Measurements from ENCODE around the gene LMNTD2.

LMNTD2 gene

DNA sequence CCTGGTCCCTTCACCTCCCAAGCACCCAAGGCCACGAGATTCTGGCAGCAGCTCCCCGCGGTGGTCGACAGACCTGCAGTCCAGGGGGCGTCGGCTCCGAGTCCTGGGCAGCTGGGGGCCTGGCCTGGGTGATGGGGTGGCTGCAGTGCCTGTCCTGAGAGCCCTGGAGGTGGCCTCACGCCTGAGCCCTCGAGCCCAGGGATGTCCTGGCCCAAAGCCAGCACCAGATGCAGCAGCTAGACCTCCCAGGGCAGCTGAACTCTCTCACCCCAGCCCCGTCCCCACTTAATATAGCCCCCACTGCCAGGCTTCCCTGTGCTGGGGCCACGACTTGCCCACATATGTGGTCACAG is 6.6 kb downstream of the LMNTD2 start:
- H3K4me3 ChIP-seq (ENCODE audit: low read length in 2 of 2) = no peak overlapping the region

GRCh38 chr11:553083-553987 is 7.2 kb downstream of the LMNTD2 start:
- H3K9me3 ChIP-seq (ENCODE audit: control insufficient read depth in 2 of 2, low read length in 2 of 2) = no peaks in the 10 kb centered on the region
- H3K36me3 ChIP-seq (ENCODE audit: control insufficient read depth in 2 of 2, insufficient read depth in 2 of 2, low read length in 2 of 2) = peaks cover 0 to 3% of the 10 kb centered on the region in 2 donors
- H3K4me3 ChIP-seq (ENCODE audit: low read length in 2 of 2) = no peak overlapping the region
- peaks cover 4 to 9% of the 10 kb centered on the region in 2 donors for H3K27me3 ChIP-seq (ENCODE audit: control insufficient read depth in 2 of 2, insufficient read depth in 2 of 2, low read length in 2 of 2)
- no peak overlapping the region for H3K27ac ChIP-seq (ENCODE audit: low read depth in 2 of 2, low read length in 2 of 2)
- H3K9ac ChIP-seq (ENCODE audit: low read depth in 1 of 2, low read length in 2 of 2) = no peak overlapping the region
- H3K4me1 ChIP-seq (ENCODE audit: control insufficient read depth in 2 of 2, insufficient read depth in 2 of 2, low read length in 2 of 2) = peaks cover 10 to 13% of the 10 kb centered on the region in 2 donors

More for the DNA sequence above, 6.6 kb downstream of the LMNTD2 start:
- peaks cover 11 to 13% of the 10 kb centered on the region in 2 donors for H3K4me1 ChIP-seq (ENCODE audit: control insufficient read depth in 2 of 2, insufficient read depth in 2 of 2, low read length in 2 of 2)
- no peak overlapping the region for H3K9ac ChIP-seq (ENCODE audit: low read depth in 1 of 2, low read length in 2 of 2)
- H3K27ac ChIP-seq (ENCODE audit: low read depth in 2 of 2, low read length in 2 of 2) = no peak overlapping the region
- peaks cover 4 to 9% of the 10 kb centered on the region in 2 donors for H3K27me3 ChIP-seq (ENCODE audit: control insufficient read depth in 2 of 2, insufficient read depth in 2 of 2, low read length in 2 of 2)
- peaks cover 0 to 3% of the 10 kb centered on the region in 2 donors for H3K36me3 ChIP-seq (ENCODE audit: control insufficient read depth in 2 of 2, insufficient read depth in 2 of 2, low read length in 2 of 2)
- H3K9me3 ChIP-seq (ENCODE audit: control insufficient read depth in 2 of 2, low read length in 2 of 2) = no peaks in the 10 kb centered on the region

DNA sequence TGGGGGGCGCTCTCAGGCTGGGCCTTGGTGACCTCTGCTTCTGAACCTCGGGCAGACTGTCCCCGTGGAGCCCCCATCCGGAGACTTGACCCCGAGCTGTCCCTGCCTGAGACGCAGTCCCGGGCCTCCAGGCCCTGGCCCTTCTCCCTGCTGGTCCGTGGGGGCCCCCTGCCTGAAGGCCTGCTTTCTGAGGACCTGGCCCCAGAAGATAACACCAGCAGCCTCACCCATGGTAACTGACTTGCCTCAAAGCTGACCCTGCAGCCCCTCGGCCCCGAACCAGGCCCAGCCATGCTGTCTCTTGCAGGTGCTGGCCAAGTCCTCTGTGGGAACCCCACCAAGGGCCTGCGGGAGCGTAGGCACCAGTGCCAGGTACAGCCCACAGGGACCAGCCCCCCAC is 8.9 kb downstream of the LMNTD2 start:
- no peak overlapping the region for H3K4me3 ChIP-seq (ENCODE audit: low read length in 2 of 2)
- H3K4me1 ChIP-seq (ENCODE audit: control insufficient read depth in 2 of 2, insufficient read depth in 2 of 2, low read length in 2 of 2) = peaks cover 10 to 13% of the 10 kb centered on the region in 2 donors
- H3K9ac ChIP-seq (ENCODE audit: low read depth in 1 of 2, low read length in 2 of 2) = no peak overlapping the region
- peaks cover 3% of the 10 kb centered on the region in 2 donors for H3K27me3 ChIP-seq (ENCODE audit: control insufficient read depth in 2 of 2, insufficient read depth in 2 of 2, low read length in 2 of 2)
- no peaks in the 10 kb centered on the region for H3K9me3 ChIP-seq (ENCODE audit: control insufficient read depth in 2 of 2, low read length in 2 of 2)
- peaks cover 0 to 3% of the 10 kb centered on the region in 2 donors for H3K36me3 ChIP-seq (ENCODE audit: control insufficient read depth in 2 of 2, insufficient read depth in 2 of 2, low read length in 2 of 2)
- no peak overlapping the region for H3K27ac ChIP-seq (ENCODE audit: low read depth in 2 of 2, low read length in 2 of 2)

DNA sequence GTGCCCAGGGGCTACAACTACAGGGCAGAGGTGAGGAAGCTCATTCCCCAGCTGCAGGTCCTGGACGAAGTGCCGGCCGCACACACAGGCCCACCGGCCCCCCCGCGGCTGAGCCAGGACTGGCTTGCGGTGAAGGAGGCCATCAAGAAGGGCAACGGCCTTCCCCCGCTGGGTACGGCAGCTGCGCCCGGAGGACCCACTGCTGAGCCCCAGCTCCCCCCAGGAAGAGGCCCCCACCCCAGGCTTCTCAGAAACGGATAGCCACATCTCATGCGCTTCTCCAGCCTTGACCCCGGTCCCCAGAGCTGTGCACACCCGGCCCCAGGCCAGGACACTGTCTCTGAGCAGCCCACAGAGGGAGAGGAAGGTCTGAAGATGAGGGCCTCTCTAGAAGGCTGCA is 9.4 kb downstream of the LMNTD2 start:
- Histone ChIP-seq H3K9ac (ENCODE audit: low read depth in 1 of 2, low read length in 2 of 2) (no peak overlapping the region), H3K4me3 (ENCODE audit: low read length in 2 of 2) (no peak overlapping the region), H3K27me3 (ENCODE audit: control insufficient read depth in 2 of 2, insufficient read depth in 2 of 2, low read length in 2 of 2) (peaks cover 0 to 3% of the 10 kb centered on the region in 2 donors), H3K27ac (ENCODE audit: low read depth in 2 of 2, low read length in 2 of 2) (no peak overlapping the region), H3K9me3 (ENCODE audit: control insufficient read depth in 2 of 2, low read length in 2 of 2) (no peaks in the 10 kb centered on the region), H3K4me1 (ENCODE audit: control insufficient read depth in 2 of 2, insufficient read depth in 2 of 2, low read length in 2 of 2) (peaks cover 10 to 13% of the 10 kb centered on the region in 2 donors), H3K36me3 (ENCODE audit: control insufficient read depth in 2 of 2, insufficient read depth in 2 of 2, low read length in 2 of 2) (peaks cover 0 to 3% of the 10 kb centered on the region in 2 donors)

GRCh38 chr11:550746-551085 is 9.8 kb downstream of the LMNTD2 start:
- Histone ChIP-seq H3K4me1 (ENCODE audit: control insufficient read depth in 2 of 2, insufficient read depth in 2 of 2, low read length in 2 of 2) (peaks cover 10 to 13% of the 10 kb centered on the region in 2 donors), H3K36me3 (ENCODE audit: control insufficient read depth in 2 of 2, insufficient read depth in 2 of 2, low read length in 2 of 2) (peaks cover 0 to 3% of the 10 kb centered on the region in 2 donors), H3K27ac (ENCODE audit: low read depth in 2 of 2, low read length in 2 of 2) (no peak overlapping the region), H3K27me3 (ENCODE audit: control insufficient read depth in 2 of 2, insufficient read depth in 2 of 2, low read length in 2 of 2) (peaks cover 0 to 3% of the 10 kb centered on the region in 2 donors), H3K9ac (ENCODE audit: low read depth in 1 of 2, low read length in 2 of 2) (no peak overlapping the region), H3K4me3 (ENCODE audit: low read length in 2 of 2) (no peak overlapping the region), H3K9me3 (ENCODE audit: control insufficient read depth in 2 of 2, low read length in 2 of 2) (no peaks in the 10 kb centered on the region)

DNA sequence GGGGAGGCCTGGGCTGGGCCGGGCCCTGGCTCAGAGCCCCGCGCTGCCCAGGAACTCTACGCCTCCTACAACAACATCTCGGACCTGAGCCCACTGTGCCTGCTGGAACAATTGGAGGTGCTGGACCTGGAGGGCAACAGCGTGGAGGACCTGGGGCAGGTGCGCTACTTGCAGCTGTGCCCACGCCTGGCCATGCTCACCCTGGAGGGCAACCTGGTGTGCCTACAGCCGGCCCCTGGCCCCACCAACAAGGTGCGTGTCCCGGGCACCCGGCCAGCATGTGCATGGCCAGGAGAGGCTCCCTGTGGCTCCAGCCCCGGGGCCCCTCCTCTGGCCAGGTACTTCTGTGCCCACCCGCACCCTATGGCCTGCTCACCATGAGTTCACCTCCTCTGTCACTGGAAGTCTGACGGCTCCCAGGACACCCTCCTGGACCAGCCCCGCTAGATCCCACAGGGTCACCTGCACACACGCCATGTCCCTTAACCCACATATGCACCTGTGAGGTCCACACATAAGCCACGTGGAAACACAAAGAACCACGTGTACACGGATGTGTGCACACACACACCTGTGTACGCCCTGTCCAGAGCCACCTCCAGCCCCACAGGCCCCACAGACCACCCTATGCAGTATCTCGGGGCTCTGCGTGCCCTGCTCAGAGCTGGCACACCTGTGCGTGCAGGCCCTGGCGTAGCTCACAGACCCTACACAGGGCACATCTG is 10.4 kb downstream of the LMNTD2 start:
- Histone ChIP-seq H3K27ac (ENCODE audit: low read depth in 2 of 2, low read length in 2 of 2) (no peak overlapping the region), H3K36me3 (ENCODE audit: control insufficient read depth in 2 of 2, insufficient read depth in 2 of 2, low read length in 2 of 2) (peaks cover 0 to 3% of the 10 kb centered on the region in 2 donors), H3K4me3 (ENCODE audit: low read length in 2 of 2) (no peak overlapping the region), H3K9me3 (ENCODE audit: control insufficient read depth in 2 of 2, low read length in 2 of 2) (no peaks in the 10 kb centered on the region), H3K4me1 (ENCODE audit: control insufficient read depth in 2 of 2, insufficient read depth in 2 of 2, low read length in 2 of 2) (peaks cover 10 to 12% of the 10 kb centered on the region in 2 donors), H3K9ac (ENCODE audit: low read depth in 1 of 2, low read length in 2 of 2) (no peak overlapping the region), H3K27me3 (ENCODE audit: control insufficient read depth in 2 of 2, insufficient read depth in 2 of 2, low read length in 2 of 2) (peaks cover 0 to 3% of the 10 kb centered on the region in 2 donors)

DNA sequence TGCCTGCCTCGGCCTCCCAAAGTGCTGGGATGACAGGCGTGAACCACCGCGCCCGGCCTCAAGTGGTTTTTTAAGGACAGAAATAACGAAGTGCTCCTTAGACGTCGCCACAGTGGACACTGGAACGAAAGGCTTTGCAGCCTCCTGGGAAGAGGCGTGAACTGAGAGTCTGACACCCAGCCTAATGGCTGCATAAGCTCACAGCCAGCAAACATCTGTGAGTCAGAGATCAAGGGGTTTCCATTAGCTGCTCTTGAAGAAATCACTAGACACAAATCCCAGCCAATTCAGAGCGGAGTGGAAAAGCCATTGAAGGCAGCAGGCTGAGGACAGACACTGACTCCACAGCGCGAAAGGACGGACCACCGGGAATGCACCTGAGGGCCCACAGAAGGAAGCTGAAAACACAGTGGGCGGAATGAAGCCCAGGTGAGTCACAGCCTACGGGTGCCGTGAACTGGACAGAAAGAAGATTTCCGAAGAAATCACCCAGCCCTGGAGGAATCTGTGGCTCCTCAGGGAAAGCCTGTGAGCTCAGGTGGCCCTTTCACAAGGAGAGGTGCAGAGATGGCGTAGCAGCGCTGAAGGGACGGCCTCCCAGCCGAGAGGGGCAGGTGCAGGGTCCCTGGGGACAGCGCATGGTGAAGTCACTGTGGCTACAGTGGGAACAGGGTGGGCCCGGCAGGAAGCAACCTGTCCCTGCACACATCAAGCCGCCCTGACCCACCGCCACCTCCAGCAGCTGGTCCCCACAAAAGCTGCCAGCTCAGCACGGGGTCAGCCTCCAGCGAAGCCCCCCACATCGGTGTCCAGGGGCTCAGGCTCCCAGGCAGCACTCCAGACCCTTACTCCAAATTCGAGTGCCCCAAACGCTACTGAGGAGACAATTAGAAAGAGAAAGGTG is 11.6 kb downstream of the LMNTD2 start:
- Histone ChIP-seq H3K9me3 (ENCODE audit: control insufficient read depth in 2 of 2, low read length in 2 of 2) (no peaks in the 10 kb centered on the region), H3K9ac (ENCODE audit: low read depth in 1 of 2, low read length in 2 of 2) (no peak overlapping the region), H3K36me3 (ENCODE audit: control insufficient read depth in 2 of 2, insufficient read depth in 2 of 2, low read length in 2 of 2) (peaks cover 0 to 3% of the 10 kb centered on the region in 2 donors), H3K27me3 (ENCODE audit: control insufficient read depth in 2 of 2, insufficient read depth in 2 of 2, low read length in 2 of 2) (peaks cover 0 to 3% of the 10 kb centered on the region in 2 donors), H3K27ac (ENCODE audit: low read depth in 2 of 2, low read length in 2 of 2) (no peak overlapping the region), H3K4me3 (ENCODE audit: low read length in 2 of 2) (no peak overlapping the region), H3K4me1 (ENCODE audit: control insufficient read depth in 2 of 2, insufficient read depth in 2 of 2, low read length in 2 of 2) (peaks cover 2 to 6% of the 10 kb centered on the region in 2 donors)

GRCh38 chr11:545171-545570 is 15.4 kb downstream of the LMNTD2 start:
- Histone ChIP-seq H3K4me1 (ENCODE audit: control insufficient read depth in 2 of 2, insufficient read depth in 2 of 2, low read length in 2 of 2) (peaks cover 0 to 9% of the 10 kb centered on the region in 2 donors), H3K9ac (ENCODE audit: low read depth in 1 of 2, low read length in 2 of 2) (no peak overlapping the region), H3K36me3 (ENCODE audit: control insufficient read depth in 2 of 2, insufficient read depth in 2 of 2, low read length in 2 of 2) (peaks cover 0 to under 1% of the 10 kb centered on the region in 2 donors), H3K27ac (ENCODE audit: low read depth in 2 of 2, low read length in 2 of 2) (no peak overlapping the region), H3K4me3 (ENCODE audit: low read length in 2 of 2) (no peak overlapping the region), H3K27me3 (ENCODE audit: control insufficient read depth in 2 of 2, insufficient read depth in 2 of 2, low read length in 2 of 2) (no peaks in the 10 kb centered on the region), H3K9me3 (ENCODE audit: control insufficient read depth in 2 of 2, low read length in 2 of 2) (no peaks in the 10 kb centered on the region)

- Histone ChIP-seq H3K4me1 (ENCODE audit: control insufficient read depth in 2 of 2, insufficient read depth in 2 of 2, low read length in 2 of 2) (peaks cover 0 to 9% of the 10 kb centered on the region in 2 donors), H3K27ac (ENCODE audit: low read depth in 2 of 2, low read length in 2 of 2) (no peak overlapping the region), H3K36me3 (ENCODE audit: control insufficient read depth in 2 of 2, insufficient read depth in 2 of 2, low read length in 2 of 2) (no peaks in the 10 kb centered on the region), H3K27me3 (ENCODE audit: control insufficient read depth in 2 of 2, insufficient read depth in 2 of 2, low read length in 2 of 2) (no peaks in the 10 kb centered on the region), H3K9me3 (ENCODE audit: control insufficient read depth in 2 of 2, low read length in 2 of 2) (no peaks in the 10 kb centered on the region), H3K4me3 (ENCODE audit: low read length in 2 of 2) (no peak overlapping the region), H3K9ac (ENCODE audit: low read depth in 1 of 2, low read length in 2 of 2) (no peak overlapping the region)
These were observed 15.7 kb downstream of the LMNTD2 start for GRCh38 chr11:544817-545166.

All from mucosa of rectum (tissue), 2 donors.